T follicular helper cell (primary cell): ENCODE results near the gene SLC7A9.
"Not testable (repeated sequence)": the region's sequence is repeated elsewhere in the genome, so short reads cannot be mapped to it uniquely, and the experiment has no call there.

Source experiments
- DNase-seq: peaks from one replicate; pipeline ENCODE4 v3.0.0-alpha.2; 2020; ENCODE audit warnings: low read depth

SLC7A9 gene

DNA sequence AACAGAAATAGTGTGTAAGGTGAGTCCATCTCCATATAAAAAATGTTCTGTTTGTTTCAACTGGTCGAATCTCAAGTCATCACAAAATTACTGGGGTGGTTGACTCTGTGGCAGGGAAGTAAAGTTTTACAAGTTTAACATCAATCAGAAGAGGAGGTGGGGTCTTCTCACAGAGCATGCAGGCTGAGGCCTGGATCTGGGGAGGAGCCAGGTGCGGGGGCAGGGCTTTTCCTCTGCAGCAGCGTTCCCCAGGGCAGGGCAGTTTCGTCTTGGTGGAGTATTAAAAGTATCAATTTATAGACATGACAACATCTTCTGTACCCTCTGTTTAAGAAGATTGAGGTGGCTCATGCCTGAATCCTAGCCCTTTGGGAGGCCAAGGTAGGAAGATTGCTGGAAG, 68.8 kb downstream of the SLC7A9 start:
- DNase-seq = no peak

DNA sequence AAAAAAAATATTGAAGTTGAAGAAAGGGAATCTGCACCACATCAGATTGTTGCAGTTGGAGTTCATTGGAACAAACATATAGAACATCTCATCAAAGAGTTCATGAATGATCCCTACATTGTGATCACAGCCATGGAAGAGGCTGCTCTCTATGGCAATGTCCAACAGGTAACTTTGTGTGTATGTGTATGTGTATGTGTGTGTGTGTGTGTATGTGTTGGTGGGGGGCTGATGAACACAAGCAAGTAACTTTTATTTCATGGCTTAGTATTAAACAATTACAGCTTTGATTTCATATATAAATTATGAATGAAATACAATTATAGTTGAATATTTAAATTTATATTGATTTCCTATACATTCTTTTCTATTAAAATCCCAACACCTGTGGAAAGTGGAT, 69.4 kb downstream of the SLC7A9 start:
- no peak for DNase-seq

DNA sequence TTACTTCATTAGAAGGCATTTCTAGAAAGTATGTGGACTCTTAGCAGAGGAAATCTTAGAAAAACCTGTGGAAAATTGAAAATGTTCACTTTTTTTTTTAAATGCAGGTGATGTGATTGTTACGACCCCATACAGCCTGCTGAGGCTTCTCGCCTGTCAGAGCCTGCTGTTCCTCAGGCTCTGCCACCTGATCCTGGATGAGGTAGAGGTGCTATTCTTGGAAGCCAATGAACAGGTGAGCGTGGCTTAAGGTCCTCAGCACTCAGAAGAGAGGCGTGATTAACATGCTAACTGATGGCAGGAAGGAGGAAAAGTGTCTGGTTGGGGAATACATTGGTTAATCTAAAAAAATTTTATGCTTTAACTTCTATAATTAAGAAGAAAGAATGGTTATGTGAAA, 71.4 kb downstream of the SLC7A9 start:
- no peak for DNase-seq

DNA sequence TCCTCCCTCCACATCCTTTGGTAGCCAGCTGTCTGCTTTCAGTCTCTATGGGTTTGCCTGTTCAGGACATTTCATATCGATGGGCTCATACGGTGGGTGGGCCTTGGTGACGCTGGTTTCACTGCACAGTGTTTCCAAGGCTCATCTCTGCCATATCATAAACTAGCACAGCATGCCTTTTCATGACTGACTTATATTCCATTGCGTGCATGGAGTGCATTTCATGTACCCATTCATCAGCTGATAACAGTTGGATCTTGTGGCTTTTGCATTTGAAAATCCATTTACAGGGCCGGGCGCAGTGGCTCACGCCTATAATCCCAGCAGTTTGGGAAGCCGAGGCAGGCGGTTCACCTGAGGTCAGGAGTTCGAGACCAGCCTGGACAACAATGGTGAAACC, 80.1 kb downstream of the SLC7A9 start:
- no peak for DNase-seq

DNA sequence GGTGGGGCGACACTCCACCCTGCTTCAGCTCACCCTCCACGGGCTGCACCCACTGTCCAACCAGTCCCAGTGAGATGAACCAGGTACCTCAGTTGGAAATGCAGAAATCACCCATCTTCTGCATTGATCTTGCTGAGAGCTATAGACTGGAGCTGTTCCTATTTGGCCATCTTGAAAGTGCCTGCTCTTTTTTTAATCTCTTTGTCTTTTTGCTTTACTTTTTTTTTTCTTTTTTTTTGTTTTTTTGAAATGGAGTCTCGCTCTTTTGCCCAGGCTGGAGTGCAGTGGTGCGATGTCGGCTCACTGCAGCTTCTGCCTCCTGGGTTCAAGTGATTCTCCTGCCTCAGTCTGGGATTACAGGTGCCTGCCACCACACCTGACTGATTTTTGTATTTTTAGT, 81.7 kb downstream of the SLC7A9 start:
- DNase-seq = not testable (repeated sequence)

DNA sequence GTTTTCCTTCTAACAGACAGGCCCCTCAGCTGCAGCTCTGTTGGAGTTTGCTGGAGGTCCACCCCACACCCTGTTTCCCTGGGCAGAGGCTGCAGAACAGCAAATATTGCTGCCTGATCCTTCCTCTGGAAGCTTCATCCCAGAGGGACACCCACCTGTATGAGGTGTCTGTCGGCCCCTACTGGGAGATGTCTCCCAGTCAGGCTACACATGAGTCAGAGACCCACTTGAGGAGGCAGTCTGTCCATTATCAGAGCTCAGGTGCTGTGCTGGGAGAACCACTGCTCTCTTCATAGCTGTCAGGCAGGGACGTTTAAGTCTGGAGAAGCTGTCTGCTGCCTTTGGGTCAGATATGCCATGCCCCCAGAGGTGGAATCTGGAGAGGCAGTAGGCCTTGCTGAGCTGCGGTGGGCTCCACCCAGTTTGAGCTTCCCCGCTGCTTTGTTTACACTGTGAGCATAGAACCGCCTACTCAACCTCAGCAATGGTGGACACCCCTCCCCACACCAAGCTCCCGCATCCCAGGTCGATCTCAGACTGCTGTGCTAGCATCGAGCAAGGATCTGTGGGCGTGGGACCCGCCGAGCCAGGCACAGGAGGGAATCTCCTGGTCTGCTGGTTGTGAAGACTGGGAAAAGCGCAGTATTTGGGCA, 82.3 kb downstream of the SLC7A9 start:
- not testable (repeated sequence) for DNase-seq

DNA sequence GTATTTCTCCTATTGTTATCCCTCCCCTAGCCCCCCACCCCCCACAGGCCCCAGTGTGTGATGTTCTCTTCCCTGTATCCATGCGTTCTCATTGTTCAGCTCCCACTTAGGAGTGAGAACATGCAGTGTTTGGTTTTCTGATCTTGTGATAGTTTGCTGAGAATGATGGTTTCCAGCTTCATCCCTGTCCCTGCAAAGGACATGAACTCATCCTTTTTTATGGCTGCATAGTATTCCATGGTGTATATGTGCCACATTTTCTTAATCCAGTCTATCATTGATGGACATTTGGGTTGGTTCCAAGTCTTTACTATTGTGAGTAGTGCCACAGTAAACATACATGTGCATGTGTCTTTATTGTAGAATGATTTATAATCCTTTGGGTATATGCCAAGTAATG, 87.5 kb downstream of the SLC7A9 start:
- DNase-seq = not testable (repeated sequence)

DNA sequence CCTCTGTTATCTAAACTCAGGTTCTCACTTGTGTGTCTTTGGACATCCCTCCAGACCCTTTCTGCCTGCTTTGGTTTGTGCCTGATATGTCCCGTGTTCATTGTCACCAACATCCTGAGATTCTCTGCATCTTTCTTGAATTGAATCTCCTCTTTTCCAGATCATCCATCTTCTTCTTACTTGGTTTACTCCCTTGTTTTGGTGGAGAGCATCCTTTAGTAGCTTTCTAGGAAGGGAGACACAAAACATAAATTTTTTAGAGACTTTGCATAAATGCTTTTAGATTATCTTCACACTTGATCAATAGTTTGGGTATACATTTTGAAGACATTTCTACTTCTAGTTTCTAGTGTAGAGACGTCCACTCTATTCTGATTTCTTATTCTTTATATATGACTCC, 88.3 kb downstream of the SLC7A9 start:
- DNase-seq = no peak
